GM06990 (cell line): ENCODE measurements around the gene FAM131A.

Experiments used
- DNase-seq: peaks from one replicate; pipeline ENCODE4 v3.0.0-alpha.2; 2011; ENCODE audit not compliant: insufficient read length; ENCODE audit errors: extremely low read depth
- H3K27me3 ChIP-seq: replicated peaks from 2 replicates; pipeline ENCODE4 v1.6.0; 2011; ENCODE audit warnings: low read length; ENCODE audit not compliant: control insufficient read depth, insufficient read depth
- H3K36me3 ChIP-seq: 2 replicates; pipeline ENCODE4 v1.5.1; 2011; ENCODE audit warnings: low read length; ENCODE audit not compliant: control insufficient read depth, insufficient read depth
- H3K4me3 ChIP-seq: replicated peaks from 2 replicates; pipeline ENCODE4 v1.5.1; 2011; ENCODE audit warnings: low read depth, mild to moderate bottlenecking, control low read depth, low read length
- CTCF ChIP-seq: IDR thresholded peaks from 2 replicates; pipeline ENCODE4 v1.5.1; 2011; ENCODE audit warnings: low read length, control low read depth, mild to moderate bottlenecking, inconsistent platforms; ENCODE audit not compliant: insufficient read depth, poor library complexity, severe bottlenecking

Gene FAM131A

GRCh38 chr3:184377374-184377773, 40.0 kb downstream of the FAM131A start:
- Histone ChIP-seq H3K27me3 (peaks cover 3% of the 10 kb centered on the region), H3K4me3 (no peak overlapping the region), H3K36me3 (no peaks in the 10 kb centered on the region)
- no peak for TF ChIP-seq CTCF
- DNase-seq, result no peak

- DNase-seq, result no peak
- no peaks in the 10 kb centered on the region for H3K36me3 ChIP-seq
- no peak within 1 kb of the TSS for H3K4me3 ChIP-seq
- peaks cover 5% of the 10 kb centered on the region for H3K27me3 ChIP-seq
- no peak for TF ChIP-seq CTCF
Observed at GRCh38 chr3:184377882-184378445, 40.6 kb downstream of the FAM131A start, which contains the start of gene THPO. Gene THPO, minus strand, starts transcription at chr3:184378207. Its CDS starts 1,948 bp downstream, at chr3:184376259.

GRCh38 chr3:184378651-184379357, 41.4 kb downstream of the FAM131A start:
- peaks cover 3% of the 10 kb centered on the region for H3K27me3 ChIP-seq
- H3K4me3 ChIP-seq, result no peak overlapping the region
- no peaks in the 10 kb centered on the region for H3K36me3 ChIP-seq
- DNase-seq, result no peak
- no peak for TF ChIP-seq CTCF

GRCh38 chr3:184379358-184380184, 42.2 kb downstream of the FAM131A start, which contains the start of gene CHRD:
Gene CHRD, plus strand, starts transcription at chr3:184380054. Its CDS starts 265 bp downstream, at chr3:184380319.
- no peaks in the 10 kb centered on the region for H3K36me3 ChIP-seq
- no peak for DNase-seq
- peaks cover 3% of the 10 kb centered on the region for H3K27me3 ChIP-seq
- H3K4me3 ChIP-seq, result no peak within 1 kb of the TSS
- TF ChIP-seq CTCF, result no peak

- peaks cover 3% of the 10 kb centered on the region for H3K27me3 ChIP-seq
- DNase-seq, result no peak
Observed at GRCh38 chr3:184380185-184380626, 42.8 kb downstream of the FAM131A start.

More at GRCh38 chr3:184380185-184380626, 42.8 kb downstream of the FAM131A start:
- no peaks in the 10 kb centered on the region for H3K36me3 ChIP-seq
- H3K4me3 ChIP-seq, result no peak overlapping the region
- TF ChIP-seq CTCF, result no peak
